Prostate gland (tissue), 2 donors: ENCODE measurements around the gene SLC10A3.

ENCODE experiments used
- POLR2A ChIP-seq: fragments of 450-650 bp; IDR thresholded peaks from one replicate; pipeline ENCODE4 v1.6.1; 2016; ENCODE audit warnings: antibody characterized with exemption, mild to moderate bottlenecking
- POLR2AphosphoS5 ChIP-seq: sonication (generic); formaldehyde crosslinking; IDR thresholded peaks from one replicate; pipeline ENCODE4 v1.6.1; 2017; ENCODE audit warnings: antibody characterized with exemption
- TF ChIP-seq, protein P1 (sequence below), 4 experiments: fragments of 200-600 bp in 2 of 4; fragments of 450-650 bp in 2 of 4; sonication (generic) in 2 of 4; IDR thresholded peaks; 1 replicate in 3 of 4; 2 replicates in 1 of 4; pipeline ENCODE4 v1.5.1; 2016 to 2019; ENCODE audit warnings: antibody characterized with exemption in 4 of 4, mild to moderate bottlenecking in 2 of 4, moderate library complexity in 2 of 4

DNA sequence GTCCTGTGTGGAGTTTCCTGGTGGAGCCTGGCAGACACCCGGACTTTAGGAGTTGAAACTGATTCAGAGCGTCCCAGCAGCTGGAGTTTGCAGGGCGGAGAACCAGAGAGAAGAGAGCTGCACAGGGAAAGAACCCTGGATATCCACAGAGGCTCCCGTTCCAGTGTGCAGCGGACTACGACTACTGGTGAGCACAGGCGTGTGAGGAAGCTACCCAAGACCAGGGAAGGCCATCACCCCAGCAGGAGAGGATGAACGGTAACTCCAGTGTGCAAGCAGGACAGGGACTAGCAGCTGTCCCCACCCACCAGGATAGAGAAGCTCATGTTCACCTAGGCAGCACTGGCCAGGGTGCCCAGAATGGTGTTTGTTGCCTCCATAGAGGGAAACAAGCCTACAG is 13.6 kb downstream of the SLC10A3 start:
- TF ChIP-seq POLR2A (no peak), POLR2AphosphoS5 (no peak)
- TF ChIP-seq, protein P1, sequence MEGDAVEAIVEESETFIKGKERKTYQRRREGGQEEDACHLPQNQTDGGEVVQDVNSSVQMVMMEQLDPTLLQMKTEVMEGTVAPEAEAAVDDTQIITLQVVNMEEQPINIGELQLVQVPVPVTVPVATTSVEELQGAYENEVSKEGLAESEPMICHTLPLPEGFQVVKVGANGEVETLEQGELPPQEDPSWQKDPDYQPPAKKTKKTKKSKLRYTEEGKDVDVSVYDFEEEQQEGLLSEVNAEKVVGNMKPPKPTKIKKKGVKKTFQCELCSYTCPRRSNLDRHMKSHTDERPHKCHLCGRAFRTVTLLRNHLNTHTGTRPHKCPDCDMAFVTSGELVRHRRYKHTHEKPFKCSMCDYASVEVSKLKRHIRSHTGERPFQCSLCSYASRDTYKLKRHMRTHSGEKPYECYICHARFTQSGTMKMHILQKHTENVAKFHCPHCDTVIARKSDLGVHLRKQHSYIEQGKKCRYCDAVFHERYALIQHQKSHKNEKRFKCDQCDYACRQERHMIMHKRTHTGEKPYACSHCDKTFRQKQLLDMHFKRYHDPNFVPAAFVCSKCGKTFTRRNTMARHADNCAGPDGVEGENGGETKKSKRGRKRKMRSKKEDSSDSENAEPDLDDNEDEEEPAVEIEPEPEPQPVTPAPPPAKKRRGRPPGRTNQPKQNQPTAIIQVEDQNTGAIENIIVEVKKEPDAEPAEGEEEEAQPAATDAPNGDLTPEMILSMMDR (IDR thresholded peaks at IDR 0.05), result no peak
